Activated CD4-positive, alpha-beta T cell treated with anti-CD3 and anti-CD28 coated beads for 48 hours (primary cell): ENCODE results near the gene TRPC4AP.
"Not testable (repeated sequence)": the region's sequence is repeated elsewhere in the genome, so short reads cannot be mapped to it uniquely, and the experiment has no call there.

Experiments used
- DNase-seq: peaks from one replicate; pipeline ENCODE4 v3.0.0-alpha.2; 2020

The TRPC4AP gene, protein sequence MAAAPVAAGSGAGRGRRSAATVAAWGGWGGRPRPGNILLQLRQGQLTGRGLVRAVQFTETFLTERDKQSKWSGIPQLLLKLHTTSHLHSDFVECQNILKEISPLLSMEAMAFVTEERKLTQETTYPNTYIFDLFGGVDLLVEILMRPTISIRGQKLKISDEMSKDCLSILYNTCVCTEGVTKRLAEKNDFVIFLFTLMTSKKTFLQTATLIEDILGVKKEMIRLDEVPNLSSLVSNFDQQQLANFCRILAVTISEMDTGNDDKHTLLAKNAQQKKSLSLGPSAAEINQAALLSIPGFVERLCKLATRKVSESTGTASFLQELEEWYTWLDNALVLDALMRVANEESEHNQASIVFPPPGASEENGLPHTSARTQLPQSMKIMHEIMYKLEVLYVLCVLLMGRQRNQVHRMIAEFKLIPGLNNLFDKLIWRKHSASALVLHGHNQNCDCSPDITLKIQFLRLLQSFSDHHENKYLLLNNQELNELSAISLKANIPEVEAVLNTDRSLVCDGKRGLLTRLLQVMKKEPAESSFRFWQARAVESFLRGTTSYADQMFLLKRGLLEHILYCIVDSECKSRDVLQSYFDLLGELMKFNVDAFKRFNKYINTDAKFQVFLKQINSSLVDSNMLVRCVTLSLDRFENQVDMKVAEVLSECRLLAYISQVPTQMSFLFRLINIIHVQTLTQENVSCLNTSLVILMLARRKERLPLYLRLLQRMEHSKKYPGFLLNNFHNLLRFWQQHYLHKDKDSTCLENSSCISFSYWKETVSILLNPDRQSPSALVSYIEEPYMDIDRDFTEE

DNA sequence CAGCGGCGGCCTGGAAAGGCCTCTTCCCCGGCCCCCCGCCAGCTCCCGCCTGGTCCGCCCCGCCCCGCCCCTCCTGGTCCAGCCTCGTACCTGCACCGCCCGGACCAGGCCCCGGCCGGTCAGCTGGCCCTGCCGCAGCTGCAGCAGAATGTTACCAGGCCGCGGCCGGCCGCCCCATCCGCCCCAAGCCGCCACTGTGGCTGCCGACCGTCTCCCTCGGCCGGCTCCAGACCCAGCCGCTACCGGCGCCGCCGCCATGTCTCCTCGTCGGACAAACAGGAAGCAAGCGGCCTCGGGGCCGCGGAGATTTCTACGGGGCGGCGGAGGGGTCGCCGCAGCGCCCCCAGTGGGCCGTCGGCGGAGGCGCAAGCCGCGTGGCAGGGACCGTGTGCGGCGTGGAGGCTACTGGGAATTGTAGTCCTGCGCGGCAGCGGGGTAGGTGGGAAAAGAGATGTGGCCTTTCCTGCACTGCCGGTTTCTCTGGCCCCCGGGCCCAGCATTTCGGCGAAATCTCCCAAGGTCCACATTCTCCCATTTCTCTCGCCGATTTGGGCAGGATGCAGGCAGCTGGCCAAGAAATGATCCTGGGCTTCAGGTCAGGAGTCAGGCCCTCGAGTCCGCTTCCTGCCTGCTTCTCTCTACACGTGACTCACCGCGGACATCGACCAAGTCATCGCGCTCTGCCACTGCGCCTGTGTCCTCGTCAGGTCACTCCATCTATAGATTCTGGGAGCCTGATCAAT lies at the start of gene TRPC4AP:
TRPC4AP (minus strand) TSS at position 284 of the 743 bp plus-strand sequence; CDS start at position 258, 26 bp downstream.
- DNase-seq: peak; percentile 93

DNA sequence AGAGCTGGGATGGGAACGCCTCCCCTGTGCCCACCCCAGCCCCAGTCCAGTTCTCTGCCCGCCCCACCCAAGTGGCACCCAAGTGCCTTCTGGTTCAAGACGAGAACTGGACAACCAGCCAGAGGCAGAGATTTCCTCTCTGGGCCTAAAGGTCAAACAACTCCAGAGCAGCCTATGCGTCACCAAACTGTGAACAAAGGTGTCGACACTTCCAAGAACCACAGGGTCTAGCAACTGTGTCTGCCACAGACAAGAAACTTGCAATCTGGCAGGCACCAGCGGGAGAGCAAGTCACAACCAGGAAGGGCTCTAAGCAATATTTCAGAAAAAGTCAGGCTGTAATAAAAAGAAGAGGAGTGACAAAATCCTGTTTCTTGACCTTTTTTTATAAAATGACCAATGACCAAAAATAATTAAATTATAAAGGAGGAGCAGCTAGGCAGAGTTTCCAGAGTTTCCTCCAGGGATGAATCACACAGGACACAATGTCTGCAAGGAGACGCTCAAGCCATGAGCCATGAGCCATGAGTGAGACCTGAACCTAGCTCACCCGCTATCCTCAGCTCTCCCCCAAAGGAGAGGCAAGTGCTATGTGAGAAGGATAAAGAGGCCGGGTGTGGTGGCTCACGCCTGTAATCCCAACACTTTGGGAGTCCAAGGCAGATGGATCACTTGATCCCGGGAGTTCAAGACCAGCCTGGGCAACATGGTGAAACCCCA lies 43.4 kb upstream of the TRPC4AP start:
- no peak for DNase-seq

DNA sequence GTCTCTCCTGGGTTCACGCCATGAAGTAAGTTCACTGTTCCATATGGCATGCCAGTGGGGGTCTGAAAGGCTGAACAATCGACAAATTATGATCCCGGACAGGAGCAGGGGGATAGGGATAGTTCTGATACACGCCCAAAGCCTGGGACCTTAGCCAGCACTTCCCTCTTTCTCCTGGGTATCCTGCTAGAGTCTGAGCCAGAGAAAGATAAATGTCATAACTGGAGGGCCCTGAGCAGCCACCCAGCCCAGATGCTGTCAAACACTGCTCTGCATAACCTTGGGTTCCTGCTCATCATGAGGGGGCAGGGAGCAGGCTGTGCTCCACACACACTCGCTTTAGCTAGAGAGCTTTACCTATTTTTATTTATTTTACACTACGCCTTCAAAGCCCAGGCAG lies 42.3 kb upstream of the TRPC4AP start:
- DNase-seq: no peak

DNA sequence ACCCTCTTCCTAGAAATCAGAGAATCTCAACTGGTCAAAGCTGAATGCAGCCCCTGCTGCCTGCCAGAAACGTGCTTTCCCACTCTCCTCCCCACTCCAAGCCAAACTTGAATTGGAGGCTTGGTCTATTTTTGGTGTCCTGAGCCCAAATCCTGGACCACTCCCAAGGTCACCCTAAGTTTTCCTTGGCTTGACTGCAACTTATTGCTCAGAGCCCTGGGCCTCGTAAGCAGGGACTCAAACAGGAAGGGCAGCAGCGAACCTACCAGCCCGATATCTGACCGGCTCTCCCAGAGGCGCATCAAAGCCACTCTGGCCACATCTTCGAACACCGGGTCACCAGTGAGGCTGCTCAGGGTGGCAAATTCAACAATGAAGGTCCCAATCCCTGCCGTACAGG lies 41.9 kb upstream of the TRPC4AP start:
- DNase-seq: no peak

DNA sequence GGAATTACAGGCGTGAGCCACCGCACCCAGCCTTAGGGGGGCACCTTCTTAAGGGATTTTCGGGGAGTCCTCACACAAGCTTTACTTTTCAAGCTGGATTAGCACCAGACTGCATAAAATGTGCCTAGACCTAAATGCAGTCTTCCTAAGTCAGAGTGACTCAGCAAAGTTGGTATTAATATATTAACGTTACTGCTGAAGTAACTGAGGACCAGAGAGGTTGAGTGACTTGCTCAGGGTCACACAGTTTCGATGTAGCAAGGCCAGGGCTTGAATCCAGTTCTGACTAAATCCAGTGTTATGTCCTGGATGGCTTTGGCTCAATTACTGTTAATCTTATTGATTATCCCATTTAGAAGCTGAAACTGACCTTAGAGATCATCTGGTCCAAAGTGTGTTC lies 41.1 kb upstream of the TRPC4AP start:
- DNase-seq: no peak

DNA sequence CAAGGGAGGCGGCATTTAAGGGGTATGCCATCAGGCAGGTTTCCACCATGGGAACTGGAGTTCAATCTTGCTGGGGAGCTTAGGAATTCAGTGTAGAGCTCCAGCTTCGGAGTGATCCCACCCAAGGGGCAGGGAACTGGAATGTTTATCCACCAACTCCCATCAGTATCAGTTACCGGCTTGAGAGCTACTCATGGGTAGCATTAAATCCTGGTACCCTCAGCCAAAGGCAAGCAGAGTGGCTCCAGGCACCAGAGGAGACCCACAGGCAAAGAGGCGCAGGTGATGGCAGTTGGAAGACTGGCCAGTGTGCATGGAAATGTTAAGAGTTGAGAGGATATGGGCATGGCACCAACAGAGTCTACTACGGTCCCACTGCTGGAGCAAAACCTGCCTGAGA lies 40.4 kb upstream of the TRPC4AP start:
- no peak for DNase-seq

DNA sequence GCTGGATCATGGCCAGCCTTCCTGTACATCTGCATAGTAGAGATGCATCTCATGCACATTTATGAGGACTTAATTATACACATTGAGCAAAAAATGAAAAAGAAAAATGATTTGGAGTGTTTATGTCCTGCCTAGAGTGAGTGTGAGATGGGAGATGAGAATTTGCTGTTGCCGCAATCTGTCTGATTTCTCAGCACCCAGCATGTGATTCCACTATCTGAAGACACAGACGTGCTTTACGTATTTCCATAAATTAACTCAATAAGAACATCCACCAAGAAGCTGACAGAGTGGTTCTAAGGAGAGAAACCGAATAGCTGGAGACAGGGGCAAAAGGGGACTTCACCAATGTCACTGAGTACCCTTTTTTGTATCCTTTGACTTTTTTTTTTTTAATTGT lies 39.3 kb upstream of the TRPC4AP start:
- DNase-seq: no peak

DNA sequence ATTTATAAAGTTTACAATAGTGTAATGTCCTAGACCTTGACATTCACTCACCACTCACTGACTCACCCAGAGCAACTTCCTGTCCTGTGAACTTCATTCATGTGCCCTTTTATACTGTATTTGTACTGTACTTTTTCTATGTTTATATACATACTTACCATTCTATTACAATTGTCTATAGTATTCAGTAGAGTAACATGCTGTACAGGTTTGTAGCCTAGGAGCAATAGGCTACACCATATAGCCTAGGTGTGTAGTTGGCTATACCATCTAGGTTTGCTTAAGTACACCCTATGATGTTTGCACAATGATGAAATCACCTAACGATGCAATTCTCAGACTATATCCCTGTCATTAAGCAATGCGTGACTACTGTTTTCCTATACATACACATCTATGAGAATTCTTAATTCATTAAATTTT lies 37.1 kb upstream of the TRPC4AP start:
- DNase-seq: no peak

DNA sequence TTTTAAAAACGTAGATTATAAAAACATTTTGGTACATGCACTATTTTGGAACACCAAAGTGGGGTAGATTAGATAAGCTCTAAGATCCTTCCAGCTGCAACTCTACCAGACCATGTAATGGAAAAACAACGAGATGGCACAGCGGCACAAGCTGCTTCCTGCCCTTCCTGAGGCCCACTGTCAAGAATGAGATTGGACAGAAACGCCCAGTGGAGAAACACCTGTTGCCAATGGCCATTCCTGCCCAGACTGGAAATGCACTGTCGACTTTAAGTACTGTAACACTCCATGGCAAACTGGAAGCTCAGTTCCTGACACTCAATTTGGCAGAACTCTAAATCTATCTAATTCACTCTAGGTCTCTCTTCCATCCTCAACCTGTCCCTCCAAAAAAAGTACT lies 33.1 kb upstream of the TRPC4AP start:
- no peak for DNase-seq

DNA sequence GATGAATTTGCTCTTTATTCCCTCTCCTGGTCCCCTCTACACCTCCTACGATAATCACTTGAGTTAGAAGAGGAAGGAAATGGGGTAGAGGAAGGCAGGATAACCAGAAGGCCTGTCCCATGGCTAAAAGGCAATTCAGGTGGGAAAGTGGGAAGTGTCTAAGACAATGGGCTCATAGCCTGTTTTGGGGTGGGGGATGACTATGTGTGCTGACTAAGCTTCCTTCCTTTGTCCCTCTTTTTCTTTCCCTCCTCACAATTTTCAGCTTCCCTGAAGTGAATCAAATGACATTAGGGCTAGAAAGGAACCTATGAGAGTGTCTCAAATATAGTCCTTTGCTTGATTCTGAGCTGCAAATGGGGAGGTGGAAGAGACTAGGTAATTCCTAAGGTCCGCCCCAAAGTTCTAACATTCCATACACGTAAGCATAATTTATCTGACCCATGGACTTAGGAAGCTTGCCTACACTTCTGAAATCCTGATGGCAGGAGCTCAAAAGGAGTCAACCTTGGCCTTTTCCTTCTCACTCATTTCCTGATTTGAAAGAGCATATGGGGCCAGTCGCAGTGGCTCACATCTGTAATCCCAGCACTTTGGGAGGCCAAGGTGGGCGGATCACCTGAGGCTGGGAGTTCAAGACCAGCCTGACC lies 30.3 kb upstream of the TRPC4AP start:
- DNase-seq: no peak

DNA sequence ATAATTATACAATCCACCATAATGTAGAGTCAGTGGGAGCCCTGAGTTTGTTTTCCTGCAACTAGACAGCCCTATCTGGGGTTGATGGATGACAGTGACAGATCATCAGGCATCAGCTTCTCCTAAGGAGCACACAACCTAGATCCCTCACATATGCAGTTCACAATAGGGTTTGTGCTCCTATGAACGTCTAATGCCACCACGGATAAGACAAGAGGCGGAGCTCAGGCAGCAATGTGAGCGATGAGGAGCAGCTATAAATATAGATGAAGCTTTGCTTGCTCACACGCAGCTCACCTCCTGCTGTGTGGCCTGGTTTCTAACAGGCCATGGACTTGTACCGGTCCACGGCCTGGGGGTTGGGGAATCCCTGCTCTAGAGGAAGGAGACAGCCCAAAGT lies 28.6 kb upstream of the TRPC4AP start:
- DNase-seq: no peak

DNA sequence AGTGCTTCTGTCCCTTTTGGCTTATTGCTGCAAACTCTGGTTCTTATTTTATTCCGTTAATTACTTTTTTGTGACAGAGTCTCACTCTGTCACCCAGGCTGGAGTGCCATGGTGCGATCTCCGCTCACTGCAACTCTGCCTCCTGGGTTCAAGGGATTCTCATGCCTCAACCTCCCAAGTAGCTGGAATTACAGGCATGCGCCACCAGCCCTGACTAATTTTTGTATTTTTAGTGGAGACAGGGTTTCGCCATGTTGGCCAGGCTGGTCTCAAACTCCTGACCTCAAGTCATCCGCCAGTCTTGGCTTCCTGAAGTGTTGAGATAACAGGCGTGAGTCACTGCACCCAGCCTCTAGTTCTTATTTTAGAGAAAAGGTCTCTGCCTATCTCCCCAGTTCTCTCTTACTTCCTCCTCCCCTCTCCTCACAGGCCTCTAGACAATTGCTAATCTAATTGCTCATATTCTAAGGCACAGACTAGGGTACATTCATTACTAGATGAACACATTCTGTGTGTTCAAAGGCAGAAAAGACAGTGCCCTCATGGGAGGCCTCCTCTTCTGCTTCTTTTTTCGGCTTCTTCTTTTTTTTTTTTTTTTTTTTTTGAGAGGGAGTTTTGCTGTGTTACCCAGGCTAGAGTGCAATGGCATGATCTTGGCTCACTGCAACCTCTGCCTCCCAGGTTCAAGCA lies 27.6 kb upstream of the TRPC4AP start:
- DNase-seq: peak; percentile 21

DNA sequence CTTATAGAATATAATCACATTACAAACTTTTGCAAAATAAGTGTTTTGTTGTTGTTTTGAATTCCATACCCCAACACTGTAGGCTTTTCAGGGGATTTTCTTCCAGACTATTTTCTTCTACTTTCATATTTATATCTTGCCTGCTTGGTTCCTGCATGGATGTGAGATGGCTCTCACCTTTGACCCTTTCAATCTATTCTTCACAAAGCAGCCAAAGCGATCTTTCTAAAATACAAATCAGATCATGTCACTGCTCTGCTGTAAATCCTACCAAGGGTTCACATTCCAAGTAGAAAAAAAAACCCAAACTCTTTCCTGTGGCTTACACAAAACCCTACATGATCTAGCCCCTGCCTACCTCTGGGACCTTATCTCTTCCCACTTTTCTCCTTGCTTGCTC lies 25.0 kb upstream of the TRPC4AP start:
- no peak for DNase-seq

DNA sequence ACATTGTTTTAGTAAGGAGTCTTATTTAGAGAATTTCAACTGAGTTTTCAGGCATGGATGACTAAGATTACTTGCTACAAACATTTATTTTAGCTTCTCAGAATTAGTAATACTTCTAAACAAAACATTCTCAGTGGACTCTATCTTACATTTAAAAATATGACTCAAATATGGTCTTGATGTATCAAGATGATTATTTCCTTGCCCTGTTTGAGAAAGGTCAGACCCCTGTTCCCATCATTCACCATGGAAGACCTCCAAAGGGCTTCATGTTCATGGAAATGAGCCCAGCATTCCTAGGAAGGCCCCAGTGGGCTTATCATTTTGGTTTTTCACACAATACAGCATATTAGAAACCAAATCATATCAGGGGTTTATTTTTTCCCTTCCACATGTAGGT lies 24.6 kb upstream of the TRPC4AP start:
- no peak for DNase-seq

DNA sequence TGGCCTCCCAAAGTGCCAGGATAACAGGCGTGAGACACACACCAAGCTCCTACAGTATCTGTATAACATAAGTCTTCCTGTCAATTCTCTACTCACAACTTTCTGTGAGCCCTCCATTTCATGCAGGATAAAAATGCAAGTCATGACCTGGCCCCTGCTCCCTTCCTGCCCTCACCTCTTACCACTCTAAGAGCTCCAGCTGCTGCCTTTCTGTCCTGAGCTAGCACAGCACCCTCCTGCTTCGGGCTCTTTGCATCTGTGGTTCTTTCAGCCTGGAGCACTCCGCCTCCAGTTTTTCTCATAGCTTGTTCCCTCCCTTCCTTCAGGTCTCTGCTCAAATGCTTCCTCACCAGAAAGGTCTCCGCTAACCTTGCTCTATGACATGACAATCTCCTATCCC lies 23.7 kb upstream of the TRPC4AP start:
- no peak for DNase-seq

DNA sequence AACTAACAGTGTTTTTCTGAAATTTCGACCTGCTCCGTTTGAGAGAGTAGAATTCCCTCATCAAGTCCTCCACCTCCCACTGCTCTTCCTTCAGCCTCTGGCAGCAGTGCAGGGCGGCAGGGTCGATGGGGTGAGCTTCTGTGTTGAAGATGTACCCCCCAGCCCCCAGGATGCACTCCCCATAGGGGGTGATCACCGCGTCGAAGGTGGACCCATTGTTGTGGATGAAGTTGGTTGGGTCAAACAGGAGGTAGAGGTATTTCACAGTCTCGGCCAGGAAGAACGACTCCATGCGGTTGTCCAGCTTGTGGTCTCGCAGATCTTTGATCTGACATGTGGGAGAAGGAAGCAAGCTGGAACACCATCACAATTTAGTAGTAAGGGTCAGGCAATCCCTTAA lies 23.0 kb upstream of the TRPC4AP start:
- no peak for DNase-seq

DNA sequence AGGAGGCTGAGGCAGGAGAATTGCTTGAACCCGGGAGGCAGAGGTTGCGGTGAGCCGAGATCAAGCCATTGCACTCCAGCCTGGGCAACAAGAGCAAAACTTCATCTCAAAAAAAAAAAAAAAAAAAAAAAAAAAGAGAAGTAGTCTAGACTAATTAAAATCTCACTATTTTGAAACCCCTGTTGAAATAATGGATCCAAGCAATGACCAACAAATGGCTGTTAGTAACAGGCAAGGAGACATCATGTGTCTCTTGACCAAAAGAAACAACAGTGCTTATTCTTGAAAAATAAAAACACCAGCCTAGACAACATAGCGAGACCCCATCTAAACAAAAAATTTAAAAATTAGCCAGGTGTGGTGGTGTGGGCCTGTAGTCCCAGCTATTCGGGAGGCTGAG lies 19.7 kb upstream of the TRPC4AP start:
- not testable (repeated sequence) for DNase-seq

DNA sequence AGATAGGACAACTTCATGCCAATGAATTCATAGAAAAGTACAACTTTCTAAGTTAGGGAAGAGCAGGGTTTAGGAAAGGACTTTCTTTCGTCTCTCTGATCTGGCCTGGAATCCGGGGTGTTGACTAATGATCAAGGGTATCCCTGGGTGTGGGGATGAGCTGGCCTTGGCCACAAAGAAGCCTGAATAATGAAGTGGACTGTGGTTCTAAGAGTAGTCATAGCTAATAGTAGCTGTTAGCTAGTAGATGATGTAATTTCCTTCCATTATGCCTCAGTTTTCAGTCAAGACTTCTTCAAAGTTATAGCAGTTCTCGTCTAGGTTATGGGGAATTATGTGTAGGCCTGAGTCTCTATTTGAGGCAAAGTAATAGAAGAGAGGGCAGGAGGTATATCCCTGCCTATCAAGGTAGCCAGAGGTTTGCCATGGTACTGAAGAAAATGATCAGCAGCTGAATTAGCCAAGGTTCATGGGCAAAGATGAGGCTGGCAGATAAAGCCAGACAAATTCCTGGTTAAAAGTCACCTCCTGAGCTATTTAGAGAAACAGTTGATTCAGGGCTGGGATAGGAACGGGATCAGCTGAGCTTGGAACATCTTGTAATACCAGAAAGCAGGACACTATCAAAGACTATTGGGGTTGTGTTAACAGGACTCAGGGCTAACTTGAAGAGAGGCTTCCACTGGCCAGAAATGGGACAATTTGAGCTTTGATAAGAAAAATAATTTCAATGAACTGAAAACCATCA lies 18.7 kb upstream of the TRPC4AP start:
- no peak for DNase-seq

DNA sequence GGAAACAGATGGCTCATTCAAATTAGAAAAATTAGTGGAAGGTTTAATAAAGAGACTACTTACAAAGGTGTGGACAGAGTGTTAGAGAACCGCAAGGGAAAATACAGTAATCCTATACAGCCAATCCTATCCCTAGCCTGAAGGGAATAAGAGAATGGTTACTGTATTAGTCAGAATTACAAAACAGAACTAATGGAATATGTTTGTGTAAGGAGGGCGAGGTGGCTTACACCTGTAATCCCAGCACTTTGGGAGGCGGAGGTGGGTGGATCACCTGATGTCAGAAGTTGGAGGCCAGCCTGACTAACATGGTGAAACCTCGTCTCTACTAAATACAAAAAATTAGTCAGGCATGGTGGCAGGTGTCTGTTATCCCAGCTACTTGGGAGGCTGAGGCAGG lies 16.3 kb upstream of the TRPC4AP start:
- no peak for DNase-seq

DNA sequence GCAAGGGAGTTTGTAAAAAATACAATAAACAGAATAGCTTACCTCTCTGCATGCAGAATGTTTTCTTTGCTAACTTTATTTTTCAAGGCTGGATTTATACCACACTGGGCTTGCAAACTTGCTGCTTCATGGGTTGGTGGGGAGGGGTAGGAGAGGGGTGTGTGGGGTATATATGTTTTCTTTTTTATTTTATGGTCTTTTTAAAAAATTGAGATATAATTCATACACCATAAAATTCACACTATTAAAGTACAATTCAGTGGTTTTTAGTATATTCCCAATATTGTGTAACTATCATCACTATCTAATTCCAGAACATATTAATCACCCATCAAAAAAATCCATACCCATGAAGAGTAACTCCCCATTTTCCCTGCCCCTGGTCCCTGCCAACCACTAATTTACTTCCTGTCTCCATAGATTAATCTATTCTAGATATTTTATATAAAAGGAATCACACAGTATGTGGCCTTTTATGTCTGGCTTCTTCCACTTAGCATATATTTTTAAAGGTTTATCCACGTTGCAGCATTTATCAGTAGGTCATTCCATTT lies 14.3 kb upstream of the TRPC4AP start:
- no peak for DNase-seq
